ENCODE data around the gene RAPGEFL1. TPM values are rescaled to one million over a fixed set of nuclear protein-coding genes. Genes with fewer than 3 reads are reported as not detected.

Gene RAPGEFL1
- total RNA-seq, 1 donor from 2014 or later, result 3.7 TPM

GRCh38 chr17:40153603-40154236 is 23.6 kb upstream of the RAPGEFL1 start:
- H3K27ac ChIP-seq (replicated peaks), result no peak overlapping the region

GRCh38 chr17:40157973-40158372 is 19.3 kb upstream of the RAPGEFL1 start:
- TF ChIP-seq CTCF (IDR thresholded peaks at IDR 0.05; ENCODE audit: borderline replicate concordance), result no peak
- intact Hi-C loops (cut with micrococcal nuclease), result no loop called here
- Histone ChIP-seq H3K4me3 (no peak overlapping the region), H3K36me3 (peaks cover 45% of the 10 kb centered on the region), H3K4me1 (peaks cover 43% of the 10 kb centered on the region), H3K27me3 (ENCODE audit: low read depth) (no peaks in the 10 kb centered on the region), H3K9me3 (replicated peaks) (no peaks in the 10 kb centered on the region), H3K27ac (replicated peaks) (no peak overlapping the region)
- no peak for DNase-seq

More at GRCh38 chr17:40153603-40154236, 23.6 kb upstream of the RAPGEFL1 start:
- no peak for DNase-seq
- H3K4me3 ChIP-seq, result no peak overlapping the region
- peaks cover 67% of the 10 kb centered on the region for H3K36me3 ChIP-seq
- H3K4me1 ChIP-seq, result peaks cover 65% of the 10 kb centered on the region
- no peaks in the 10 kb centered on the region for H3K9me3 ChIP-seq (replicated peaks)
- intact Hi-C loops (cut with micrococcal nuclease), result no loop called here
- TF ChIP-seq CTCF (IDR thresholded peaks at IDR 0.05; ENCODE audit: borderline replicate concordance), result no peak
- no peaks in the 10 kb centered on the region for H3K27me3 ChIP-seq (ENCODE audit: low read depth)

- Histone ChIP-seq H3K36me3 (peaks cover 45% of the 10 kb centered on the region), H3K4me1 (peaks cover 43% of the 10 kb centered on the region), H3K9me3 (replicated peaks) (no peaks in the 10 kb centered on the region), H3K4me3 (no peak overlapping the region), H3K27me3 (ENCODE audit: low read depth) (no peaks in the 10 kb centered on the region), H3K27ac (replicated peaks) (no peak overlapping the region)
- intact Hi-C loops (cut with micrococcal nuclease), result no loop called here
- no peak for DNase-seq
- no peak for TF ChIP-seq CTCF (IDR thresholded peaks at IDR 0.05; ENCODE audit: borderline replicate concordance)
Observed at GRCh38 chr17:40158438-40159013, 18.7 kb upstream of the RAPGEFL1 start.

- Histone ChIP-seq H3K36me3 (peaks cover 45% of the 10 kb centered on the region), H3K27ac (replicated peaks) (no peak overlapping the region), H3K4me3 (no peak overlapping the region), H3K4me1 (peaks cover 42% of the 10 kb centered on the region), H3K27me3 (ENCODE audit: low read depth) (no peaks in the 10 kb centered on the region), H3K9me3 (replicated peaks) (no peaks in the 10 kb centered on the region)
- intact Hi-C loops (cut with micrococcal nuclease), result no loop called here
- TF ChIP-seq CTCF (IDR thresholded peaks at IDR 0.05; ENCODE audit: borderline replicate concordance), result no peak
- DNase-seq, result no peak
Observed at GRCh38 chr17:40159456-40159855, 17.8 kb upstream of the RAPGEFL1 start.

- Histone ChIP-seq H3K9me3 (replicated peaks) (no peaks in the 10 kb centered on the region), H3K4me1 (peaks cover 13% of the 10 kb centered on the region), H3K27me3 (ENCODE audit: low read depth) (no peaks in the 10 kb centered on the region), H3K36me3 (peaks cover 100% of the 10 kb centered on the region), H3K27ac (replicated peaks) (peak overlapping the region; percentile 57), H3K4me3 (no peak overlapping the region)
- no peak for TF ChIP-seq CTCF (IDR thresholded peaks at IDR 0.05; ENCODE audit: borderline replicate concordance)
- intact Hi-C loops (cut with micrococcal nuclease), result loop anchor here (5.0 kb wide), 1 partner anchor 155 kb away; no protein-coding TSS in a partner anchor
- no peak for DNase-seq
Observed at GRCh38 chr17:40167685-40168261, 9.5 kb upstream of the RAPGEFL1 start.

Measured in left ventricle myocardium inferior (tissue), 1 donor.